IPS-NIHi7 (cell line): ENCODE results near the gene GPD1L.
"Not testable (repeated sequence)": the region's sequence is repeated elsewhere in the genome, so short reads cannot be mapped to it uniquely, and the experiment has no call there.

Experiments used
- DNase-seq: peaks from one replicate; pipeline ENCODE4 v3.0.0; 2012; ENCODE audit warnings: mixed read lengths; ENCODE audit errors: extremely low spot score

GPD1L gene

GRCh38 chr3:32106132-32106928, at the start of gene GPD1L:
GPD1L (plus strand) TSS chr3:32106620; CDS start chr3:32106712, 92 bp downstream.
- DNase-seq = peak; percentile 99

DNA sequence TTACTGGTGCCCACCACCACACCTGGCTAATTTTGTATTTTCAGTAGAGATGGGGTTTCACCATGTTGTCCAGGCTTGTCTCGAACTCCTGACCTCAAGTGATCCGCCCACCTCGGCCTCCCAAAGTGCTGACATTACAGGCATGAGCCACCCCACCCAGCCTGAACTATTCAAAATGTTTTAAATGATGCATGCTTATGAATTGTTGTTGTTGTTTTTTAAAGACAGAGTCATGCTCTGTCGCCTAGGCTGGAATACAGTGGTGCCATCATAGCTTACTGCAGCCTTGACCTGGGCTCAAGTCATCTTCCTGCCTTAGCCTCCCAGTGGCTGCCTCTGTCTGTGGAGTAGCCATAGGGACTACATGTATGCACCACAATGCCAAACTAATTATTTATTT, 48.0 kb upstream of the GPD1L start:
- not testable (repeated sequence) for DNase-seq

- no peak for DNase-seq
Measured at GRCh38 chr3:32062950-32063582, 43.4 kb upstream of the GPD1L start.

GRCh38 chr3:32066686-32067085, 39.7 kb upstream of the GPD1L start:
- DNase-seq = no peak

DNA sequence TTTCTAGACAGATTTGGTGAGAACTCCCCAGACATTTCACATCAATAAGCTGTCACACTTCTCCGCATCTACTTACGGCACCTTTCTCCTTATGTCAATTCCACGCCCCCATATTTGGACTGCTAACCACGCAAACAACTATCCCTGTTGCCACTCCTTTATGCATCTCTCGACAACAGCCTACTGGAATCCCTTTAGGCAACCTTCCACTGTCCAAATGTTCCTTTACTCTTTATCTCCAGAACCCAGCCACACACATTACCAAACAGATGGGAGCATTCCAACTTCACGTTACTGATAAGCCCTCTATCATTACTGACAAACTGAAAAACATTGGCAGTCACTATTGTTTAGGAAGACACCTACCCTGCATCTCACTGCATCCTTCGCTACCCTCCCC, 32.2 kb upstream of the GPD1L start:
- DNase-seq = not testable (repeated sequence)

DNA sequence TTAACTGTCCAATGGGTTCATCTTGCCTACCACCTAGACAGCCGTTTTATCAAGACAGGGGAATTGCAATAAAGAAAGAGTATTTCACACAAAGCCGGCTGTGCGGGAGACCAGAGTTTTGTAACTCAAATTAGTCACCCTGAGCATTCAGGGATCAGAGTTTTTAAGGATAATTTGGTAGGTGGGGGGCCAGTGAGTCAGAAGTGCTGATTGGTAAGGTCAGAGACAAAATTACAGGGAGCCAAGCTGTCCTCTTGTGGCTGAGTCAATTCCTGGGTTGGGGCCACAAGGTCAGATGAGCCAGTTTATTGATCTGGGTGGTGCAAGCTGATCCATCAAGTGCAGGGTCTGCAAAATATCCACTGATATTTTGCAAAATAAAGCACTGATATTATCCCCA, 29.9 kb upstream of the GPD1L start:
- no peak for DNase-seq

DNA sequence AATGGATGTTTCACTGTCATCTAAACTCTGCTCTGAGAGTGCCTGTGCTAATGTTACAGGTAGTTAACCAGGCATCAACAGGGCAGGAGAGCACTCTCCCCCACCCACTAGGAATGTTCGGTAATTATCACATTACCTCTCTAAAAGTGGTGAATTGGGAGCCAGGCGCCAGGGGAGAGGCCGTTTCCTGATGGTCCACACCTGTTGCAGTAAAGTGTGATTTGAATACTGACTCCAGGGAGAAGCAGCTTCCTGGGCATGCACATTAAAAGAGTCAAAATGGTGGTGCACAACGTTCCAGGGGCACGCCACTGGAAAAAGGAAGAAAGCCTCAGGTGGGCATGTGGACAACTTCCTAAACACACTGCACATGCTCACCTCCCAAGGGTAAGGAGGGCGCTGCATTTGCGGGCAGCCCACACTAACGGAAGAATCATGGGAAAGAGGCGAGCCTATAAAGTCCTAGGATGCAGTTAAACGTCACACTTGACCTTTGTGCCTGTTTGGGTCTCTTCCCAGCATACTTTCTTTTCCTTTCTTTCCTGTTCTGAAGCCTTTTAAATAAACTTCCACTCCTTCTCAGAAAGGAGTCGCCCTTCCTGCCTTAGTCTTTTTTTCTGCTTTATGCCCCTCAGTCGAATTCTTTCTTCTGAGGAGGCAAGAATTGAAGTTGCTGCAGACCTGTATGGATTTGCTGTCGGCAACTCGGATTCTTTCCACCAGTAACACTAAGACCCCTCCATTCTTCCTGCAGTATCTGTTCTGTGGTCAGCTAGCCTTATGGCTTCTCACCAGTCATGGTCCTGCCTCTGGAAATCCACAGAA, 28.9 kb upstream of the GPD1L start:
- DNase-seq = no peak

DNA sequence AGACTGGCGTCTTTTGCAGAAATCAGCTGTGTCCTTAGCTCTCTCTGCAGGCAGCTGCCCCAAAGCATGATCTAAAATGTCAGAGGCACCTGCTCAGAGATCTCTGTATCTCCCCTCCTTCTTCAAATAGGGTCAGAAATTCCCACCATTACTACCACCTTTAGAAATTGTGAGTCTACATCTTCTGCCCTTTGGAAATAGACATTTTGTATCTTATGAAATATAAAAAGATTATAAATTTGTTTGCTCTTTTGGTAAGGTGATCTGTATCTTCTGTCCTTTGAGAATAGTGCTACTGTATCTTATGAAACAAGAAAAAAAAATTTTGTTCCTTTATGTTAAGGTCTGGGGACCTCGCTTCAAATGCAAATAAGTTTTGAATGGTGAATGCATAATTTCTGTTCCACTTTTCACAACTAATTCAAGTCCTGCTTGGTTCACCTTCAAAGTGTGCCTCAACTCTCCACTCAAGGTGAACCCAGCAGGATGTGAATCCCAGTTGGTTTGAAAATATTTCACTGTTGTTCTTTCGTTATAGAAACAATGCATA, 28.3 kb upstream of the GPD1L start:
- DNase-seq = no peak

DNA sequence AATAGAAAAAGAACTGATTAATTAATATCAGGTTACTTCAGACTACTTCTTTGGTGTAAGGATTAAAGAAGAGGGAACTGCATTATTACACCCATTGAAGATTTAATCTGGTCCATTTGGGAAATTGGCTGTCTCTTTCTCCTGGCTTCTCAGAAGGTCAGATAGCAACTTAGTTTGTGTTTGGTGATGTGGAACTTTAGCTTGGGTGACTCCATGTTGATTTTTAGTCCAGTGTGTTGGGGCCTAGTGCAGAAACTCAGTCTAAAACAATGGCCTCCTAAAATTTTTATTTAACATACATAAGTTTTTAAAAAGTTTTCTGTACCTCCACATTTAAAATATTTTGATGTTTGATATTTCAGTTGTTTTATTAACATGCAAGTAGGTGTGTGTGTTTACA, 27.6 kb upstream of the GPD1L start:
- DNase-seq = no peak

GRCh38 chr3:32082721-32083120, 23.7 kb upstream of the GPD1L start:
- no peak for DNase-seq

GRCh38 chr3:32083702-32084270, 22.6 kb upstream of the GPD1L start:
- DNase-seq = no peak

DNA sequence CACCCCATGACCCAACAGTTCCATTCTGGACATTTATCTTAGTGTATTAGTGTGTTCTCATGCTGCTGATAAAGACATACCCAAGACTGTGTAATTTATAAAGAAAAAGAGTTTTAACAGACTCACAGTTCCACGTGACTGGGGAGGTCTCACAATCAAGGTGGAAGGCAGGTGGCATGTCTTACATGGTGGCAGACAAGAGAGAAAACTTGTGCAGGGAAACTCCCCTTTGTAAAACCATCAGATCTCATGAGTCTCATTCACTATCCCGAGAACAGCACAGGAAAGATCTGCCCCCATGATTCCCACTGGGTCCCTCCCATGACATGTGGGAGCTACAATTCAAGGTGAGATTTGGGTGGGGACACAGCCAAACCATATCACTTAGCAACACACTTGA, 21.6 kb upstream of the GPD1L start:
- DNase-seq = no peak

- DNase-seq = no peak
Measured at GRCh38 chr3:32086464-32086863, 20.0 kb upstream of the GPD1L start.

- no peak for DNase-seq
Measured at GRCh38 chr3:32089476-32089875, 16.9 kb upstream of the GPD1L start.

DNA sequence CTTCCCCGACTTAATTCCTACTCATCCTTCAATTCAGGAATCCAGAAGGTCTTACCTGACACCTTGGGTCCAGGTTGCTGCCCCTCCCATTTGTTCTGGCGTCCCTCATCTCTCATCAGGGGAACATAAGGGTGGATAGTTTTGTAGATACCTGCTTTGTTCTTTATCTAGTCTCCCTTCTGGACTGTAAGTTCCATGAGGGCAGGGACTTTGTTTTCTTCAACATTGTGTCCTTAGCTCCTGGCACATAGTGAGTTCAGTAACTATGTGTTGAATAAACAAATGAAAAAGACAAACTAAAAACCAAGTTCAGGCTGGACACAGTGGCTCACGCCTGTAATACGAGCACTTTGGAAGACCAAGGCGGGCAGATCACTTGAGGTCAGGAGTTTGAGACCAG, 13.2 kb upstream of the GPD1L start:
- DNase-seq = no peak

DNA sequence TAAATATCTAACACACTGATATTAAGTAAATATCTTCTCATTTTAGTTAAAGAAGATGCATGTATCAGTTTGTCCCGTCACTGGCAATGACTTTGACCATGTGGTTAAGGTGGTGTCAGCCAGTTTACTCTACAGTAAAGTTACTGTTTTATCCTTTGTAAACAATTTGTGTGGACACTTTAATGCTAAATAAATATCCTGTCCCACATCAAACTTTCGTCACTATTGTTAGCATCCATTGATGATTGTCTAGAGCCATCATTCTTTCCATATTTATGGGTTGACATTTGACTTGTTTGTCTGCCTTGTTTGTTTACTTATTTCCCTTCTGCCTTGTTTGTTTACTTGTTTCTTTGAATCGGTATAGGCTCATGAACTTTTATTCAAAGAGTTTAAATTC, 11.0 kb upstream of the GPD1L start:
- no peak for DNase-seq

GRCh38 chr3:32097768-32098167, 8.7 kb upstream of the GPD1L start:
- DNase-seq = no peak

DNA sequence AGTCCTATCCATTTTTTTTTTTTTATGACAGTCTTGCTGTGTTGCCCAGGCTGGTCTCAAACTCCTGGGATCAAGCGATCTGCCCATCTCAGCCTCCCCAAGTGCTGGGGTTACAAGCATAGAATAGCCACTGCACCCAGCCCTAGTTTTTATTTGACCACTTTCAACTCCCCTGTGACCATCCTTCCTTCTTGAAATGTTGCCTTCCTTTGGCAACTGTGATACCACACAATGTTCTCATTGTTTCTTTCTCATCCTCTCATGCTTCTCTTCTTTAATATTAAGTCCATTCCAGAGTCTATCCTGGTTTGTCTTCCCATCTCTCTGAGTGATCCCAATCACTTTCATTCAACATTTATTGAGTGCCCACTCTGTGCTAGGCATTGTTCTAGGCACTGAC, 7.9 kb upstream of the GPD1L start:
- no peak for DNase-seq

DNA sequence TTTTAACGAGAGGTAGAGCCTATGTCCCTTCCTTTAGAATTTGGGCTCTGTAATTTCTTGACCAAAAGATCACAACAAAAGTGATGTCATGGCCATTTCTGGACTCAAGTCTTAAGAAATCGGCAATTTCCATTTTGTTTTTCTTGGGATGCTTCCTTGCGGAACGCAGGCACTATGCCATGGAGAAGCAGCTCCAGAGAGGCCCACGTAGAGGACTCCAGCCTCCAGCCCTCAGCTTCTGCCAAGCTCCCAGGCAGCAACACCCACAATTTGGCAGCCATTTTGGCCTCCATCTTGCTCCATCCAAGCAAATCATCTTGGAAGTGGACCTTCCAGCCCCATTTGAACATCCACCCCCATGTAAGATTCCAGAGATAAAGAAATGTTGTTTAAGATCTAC, 6.0 kb upstream of the GPD1L start:
- no peak for DNase-seq

DNA sequence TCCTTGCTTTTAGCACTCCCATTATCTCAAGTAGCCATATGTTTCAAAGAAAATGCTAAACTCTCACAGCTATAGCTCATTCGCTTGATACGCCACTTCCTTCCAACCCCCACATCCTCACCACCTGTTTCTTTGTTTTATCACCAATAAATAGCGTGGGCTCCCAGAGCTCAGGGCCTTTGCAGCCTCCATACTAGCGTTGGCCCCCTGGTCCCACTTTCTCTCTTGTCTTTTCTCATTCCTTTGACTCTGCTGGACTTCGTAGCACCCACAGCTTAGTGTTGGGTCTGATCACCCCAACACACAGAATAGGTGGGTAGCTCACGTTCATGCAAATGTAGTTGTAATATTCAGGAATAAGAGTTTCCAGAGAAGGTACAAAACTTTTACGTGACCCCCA, 4.1 kb upstream of the GPD1L start:
- no peak for DNase-seq

DNA sequence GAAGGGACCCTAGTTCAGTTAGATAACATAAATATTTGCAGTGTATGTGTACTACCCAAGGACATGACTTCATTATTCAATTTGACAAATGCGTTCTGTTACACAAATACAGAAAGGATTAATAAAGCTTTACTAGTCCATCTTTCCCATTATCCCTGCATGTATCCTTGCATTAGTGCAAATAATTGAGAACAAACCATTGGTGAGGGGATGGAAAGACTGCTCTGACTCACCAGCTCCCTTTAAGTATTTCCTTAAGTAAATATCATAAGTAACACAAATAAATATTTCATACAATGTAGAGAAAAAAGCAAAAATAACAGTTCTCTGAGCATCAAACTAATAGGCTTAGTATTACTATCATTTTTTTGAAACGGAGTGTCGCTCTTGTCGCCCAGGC, 1.9 kb upstream of the GPD1L start:
- no peak for DNase-seq
